Measurements from ENCODE around the gene NBPF3.
"Not testable (repeated sequence)": the region's sequence is repeated elsewhere in the genome, so short reads cannot be mapped to it uniquely, and the experiment has no call there.

Gene NBPF3

GRCh38 chr1:21469581-21469980, 29.6 kb downstream of the NBPF3 start:
- no peaks in the 10 kb centered on the region for H3K4me1 ChIP-seq (ENCODE audit: control insufficient read depth, insufficient read depth, low read length)
- no peak overlapping the region for H3K9ac ChIP-seq (ENCODE audit: low read length)
- H3K36me3 ChIP-seq (ENCODE audit: control insufficient read depth, insufficient read depth, low read length, severe bottlenecking) = peaks cover 27% of the 10 kb centered on the region
- DNase-seq (ENCODE audit: low read depth) = no peak
- no peak overlapping the region for H3K4me3 ChIP-seq (ENCODE audit: low read length)
- H3K9me3 ChIP-seq (ENCODE audit: control insufficient read depth, low read length) = no peaks in the 10 kb centered on the region
- no peaks in the 10 kb centered on the region for H3K27me3 ChIP-seq (replicated peaks; ENCODE audit: control insufficient read depth, insufficient read depth, low read length)

- H3K4me3 ChIP-seq (ENCODE audit: low read length) = no peak overlapping the region
- no peaks in the 10 kb centered on the region for H3K27me3 ChIP-seq (replicated peaks; ENCODE audit: control insufficient read depth, insufficient read depth, low read length)
- peaks cover 30% of the 10 kb centered on the region for H3K36me3 ChIP-seq (ENCODE audit: control insufficient read depth, insufficient read depth, low read length, severe bottlenecking)
- DNase-seq (ENCODE audit: low read depth) = no peak
- H3K9me3 ChIP-seq (ENCODE audit: control insufficient read depth, low read length) = no peaks in the 10 kb centered on the region
- H3K4me1 ChIP-seq (ENCODE audit: control insufficient read depth, insufficient read depth, low read length) = no peaks in the 10 kb centered on the region
- no peak overlapping the region for H3K9ac ChIP-seq (ENCODE audit: low read length)
Observed at GRCh38 chr1:21472861-21473260, 32.9 kb downstream of the NBPF3 start.

- DNase-seq (ENCODE audit: low read depth) = no peak
- no peaks in the 10 kb centered on the region for H3K27me3 ChIP-seq (replicated peaks; ENCODE audit: control insufficient read depth, insufficient read depth, low read length)
- no peak overlapping the region for H3K9ac ChIP-seq (ENCODE audit: low read length)
- peaks cover 35% of the 10 kb centered on the region for H3K36me3 ChIP-seq (ENCODE audit: control insufficient read depth, insufficient read depth, low read length, severe bottlenecking)
- no peaks in the 10 kb centered on the region for H3K4me1 ChIP-seq (ENCODE audit: control insufficient read depth, insufficient read depth, low read length)
- no peaks in the 10 kb centered on the region for H3K9me3 ChIP-seq (ENCODE audit: control insufficient read depth, low read length)
- H3K4me3 ChIP-seq (ENCODE audit: low read length) = no peak overlapping the region
Observed at GRCh38 chr1:21478356-21478755, 38.4 kb downstream of the NBPF3 start.

DNA sequence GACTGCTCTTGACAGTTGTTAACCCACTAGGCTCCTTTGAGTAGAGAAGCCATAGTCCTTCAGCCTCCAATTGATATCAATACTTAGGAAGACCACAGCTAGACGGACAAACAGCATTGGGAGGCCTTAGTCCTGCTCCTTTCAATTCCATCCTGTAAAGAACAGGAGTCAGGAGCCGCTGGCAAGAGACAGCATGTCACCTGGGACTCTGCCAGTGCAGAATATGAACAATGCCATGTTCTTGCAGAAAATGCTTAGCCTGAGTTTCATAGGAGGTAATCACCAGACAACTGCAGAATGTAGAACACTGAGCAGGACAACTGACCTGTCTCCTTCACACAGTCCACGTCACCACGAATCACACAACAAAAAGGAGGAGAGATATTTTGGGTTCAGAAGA, 43.9 kb downstream of the NBPF3 start:
- H3K9me3 ChIP-seq (ENCODE audit: control insufficient read depth, low read length); H3K4me1 ChIP-seq (ENCODE audit: control insufficient read depth, insufficient read depth, low read length); H3K4me3 ChIP-seq (ENCODE audit: low read length); DNase-seq (ENCODE audit: low read depth); H3K36me3 ChIP-seq (ENCODE audit: control insufficient read depth, insufficient read depth, low read length, severe bottlenecking); H3K9ac ChIP-seq (ENCODE audit: low read length); H3K27me3 ChIP-seq (replicated peaks; ENCODE audit: control insufficient read depth, insufficient read depth, low read length): not testable (repeated sequence)

- Histone ChIP-seq H3K27me3 (replicated peaks; ENCODE audit: control insufficient read depth, insufficient read depth, low read length) (peaks cover 19% of the 10 kb centered on the region), H3K36me3 (ENCODE audit: control insufficient read depth, insufficient read depth, low read length, severe bottlenecking) (no peaks in the 10 kb centered on the region), H3K4me3 (ENCODE audit: low read length) (no peak overlapping the region), H3K9me3 (ENCODE audit: control insufficient read depth, low read length) (no peaks in the 10 kb centered on the region), H3K4me1 (ENCODE audit: control insufficient read depth, insufficient read depth, low read length) (peaks cover 8% of the 10 kb centered on the region), H3K9ac (ENCODE audit: low read length) (no peak overlapping the region)
- no peak for DNase-seq (ENCODE audit: low read depth)
Observed at GRCh38 chr1:21489146-21489545, 49.2 kb downstream of the NBPF3 start.

- Histone ChIP-seq H3K9me3 (ENCODE audit: control insufficient read depth, low read length) (no peaks in the 10 kb centered on the region), H3K27me3 (replicated peaks; ENCODE audit: control insufficient read depth, insufficient read depth, low read length) (peaks cover 29% of the 10 kb centered on the region), H3K4me1 (ENCODE audit: control insufficient read depth, insufficient read depth, low read length) (peaks cover 8% of the 10 kb centered on the region), H3K4me3 (ENCODE audit: low read length) (no peak overlapping the region), H3K36me3 (ENCODE audit: control insufficient read depth, insufficient read depth, low read length, severe bottlenecking) (no peaks in the 10 kb centered on the region), H3K9ac (ENCODE audit: low read length) (no peak overlapping the region)
- peak; percentile 79 for DNase-seq (ENCODE audit: low read depth)
Observed at GRCh38 chr1:21490774-21491487, 51.0 kb downstream of the NBPF3 start.

- H3K9ac ChIP-seq (ENCODE audit: low read length) = no peak overlapping the region
- no peaks in the 10 kb centered on the region for H3K36me3 ChIP-seq (ENCODE audit: control insufficient read depth, insufficient read depth, low read length, severe bottlenecking)
- H3K27me3 ChIP-seq (replicated peaks; ENCODE audit: control insufficient read depth, insufficient read depth, low read length) = peaks cover 32% of the 10 kb centered on the region
- no peaks in the 10 kb centered on the region for H3K9me3 ChIP-seq (ENCODE audit: control insufficient read depth, low read length)
- peaks cover 8% of the 10 kb centered on the region for H3K4me1 ChIP-seq (ENCODE audit: control insufficient read depth, insufficient read depth, low read length)
- DNase-seq (ENCODE audit: low read depth) = peak; percentile 66
- no peak overlapping the region for H3K4me3 ChIP-seq (ENCODE audit: low read length)
Observed at GRCh38 chr1:21491488-21492355, 51.8 kb downstream of the NBPF3 start.

DNA sequence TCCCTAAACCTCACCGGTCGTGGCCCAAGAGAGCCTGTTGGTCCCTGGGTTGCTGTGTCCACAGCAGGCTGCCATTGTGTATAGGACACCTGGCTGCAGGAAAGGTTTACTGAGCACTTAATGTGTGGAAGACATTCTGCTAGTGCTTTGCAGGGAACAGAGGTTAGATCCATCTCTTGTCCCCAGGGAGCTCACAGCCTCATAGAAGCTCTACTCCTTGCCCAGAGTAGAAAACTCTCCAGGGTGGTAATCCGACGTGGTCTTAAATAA, 52.4 kb downstream of the NBPF3 start:
- Histone ChIP-seq H3K4me1 (ENCODE audit: control insufficient read depth, insufficient read depth, low read length) (peaks cover 8% of the 10 kb centered on the region), H3K9me3 (ENCODE audit: control insufficient read depth, low read length) (no peaks in the 10 kb centered on the region), H3K9ac (ENCODE audit: low read length) (no peak overlapping the region), H3K27me3 (replicated peaks; ENCODE audit: control insufficient read depth, insufficient read depth, low read length) (peaks cover 37% of the 10 kb centered on the region), H3K36me3 (ENCODE audit: control insufficient read depth, insufficient read depth, low read length, severe bottlenecking) (no peaks in the 10 kb centered on the region), H3K4me3 (ENCODE audit: low read length) (no peak overlapping the region)
- DNase-seq (ENCODE audit: low read depth) = no peak

DNA sequence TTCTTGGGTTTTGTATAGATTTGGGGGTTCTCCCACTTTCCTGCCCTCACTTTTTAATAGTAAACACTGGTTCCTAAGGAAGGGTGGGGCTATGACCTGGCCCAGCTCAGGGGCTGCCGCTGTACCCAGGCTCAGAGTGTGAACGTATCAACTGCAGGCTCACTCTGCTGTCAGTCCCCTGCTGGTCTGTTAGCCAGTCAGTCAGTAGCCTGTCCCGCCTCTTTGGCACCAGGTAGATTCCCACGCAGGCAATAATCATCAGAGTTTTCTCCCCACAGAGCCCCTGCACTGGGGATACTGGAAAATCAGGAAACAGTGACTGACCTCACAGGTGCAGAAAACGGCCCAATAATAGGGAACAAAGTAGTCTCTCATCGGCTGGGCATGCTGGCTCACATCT, 54.3 kb downstream of the NBPF3 start:
- no peak overlapping the region for H3K9ac ChIP-seq (ENCODE audit: low read length)
- no peaks in the 10 kb centered on the region for H3K36me3 ChIP-seq (ENCODE audit: control insufficient read depth, insufficient read depth, low read length, severe bottlenecking)
- H3K4me1 ChIP-seq (ENCODE audit: control insufficient read depth, insufficient read depth, low read length) = peaks cover 8% of the 10 kb centered on the region
- no peak overlapping the region for H3K4me3 ChIP-seq (ENCODE audit: low read length)
- no peak for DNase-seq (ENCODE audit: low read depth)
- H3K27me3 ChIP-seq (replicated peaks; ENCODE audit: control insufficient read depth, insufficient read depth, low read length) = peaks cover 28% of the 10 kb centered on the region
- H3K9me3 ChIP-seq (ENCODE audit: control insufficient read depth, low read length) = peaks cover 3% of the 10 kb centered on the region

DNA sequence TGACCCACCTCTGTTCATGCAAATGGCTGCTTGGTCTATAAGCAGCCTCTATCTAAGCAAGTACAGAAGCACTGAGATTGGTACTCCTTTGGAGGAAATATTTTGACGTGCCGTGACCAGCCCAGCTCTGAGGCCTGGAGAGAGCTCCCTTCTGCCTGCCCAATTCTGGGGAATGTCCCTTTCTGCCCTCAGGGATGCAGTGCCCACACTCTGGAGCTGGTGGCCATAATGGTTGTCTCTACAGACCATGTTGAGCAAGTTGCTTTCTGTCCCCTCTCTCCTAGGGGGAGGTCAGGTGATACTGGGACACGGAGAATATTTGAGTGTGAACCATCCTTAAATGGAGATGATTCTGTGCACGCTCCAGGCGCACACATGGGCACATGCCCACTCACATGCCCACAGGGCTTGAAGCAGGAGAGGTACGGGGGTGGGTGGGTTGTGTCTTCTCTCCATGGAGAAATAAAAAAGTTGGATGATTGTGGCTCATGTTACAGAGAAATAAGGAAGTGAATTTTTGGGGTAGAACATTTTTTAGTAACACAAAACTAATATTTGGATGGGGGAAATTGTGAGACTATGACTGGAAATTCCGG, 55.4 kb downstream of the NBPF3 start:
- H3K9ac ChIP-seq (ENCODE audit: low read length) = no peak overlapping the region
- peaks cover 8% of the 10 kb centered on the region for H3K4me1 ChIP-seq (ENCODE audit: control insufficient read depth, insufficient read depth, low read length)
- H3K9me3 ChIP-seq (ENCODE audit: control insufficient read depth, low read length) = peaks cover 8% of the 10 kb centered on the region
- no peak for DNase-seq (ENCODE audit: low read depth)
- H3K27me3 ChIP-seq (replicated peaks; ENCODE audit: control insufficient read depth, insufficient read depth, low read length) = peaks cover 28% of the 10 kb centered on the region
- no peaks in the 10 kb centered on the region for H3K36me3 ChIP-seq (ENCODE audit: control insufficient read depth, insufficient read depth, low read length, severe bottlenecking)
- no peak overlapping the region for H3K4me3 ChIP-seq (ENCODE audit: low read length)

DNA sequence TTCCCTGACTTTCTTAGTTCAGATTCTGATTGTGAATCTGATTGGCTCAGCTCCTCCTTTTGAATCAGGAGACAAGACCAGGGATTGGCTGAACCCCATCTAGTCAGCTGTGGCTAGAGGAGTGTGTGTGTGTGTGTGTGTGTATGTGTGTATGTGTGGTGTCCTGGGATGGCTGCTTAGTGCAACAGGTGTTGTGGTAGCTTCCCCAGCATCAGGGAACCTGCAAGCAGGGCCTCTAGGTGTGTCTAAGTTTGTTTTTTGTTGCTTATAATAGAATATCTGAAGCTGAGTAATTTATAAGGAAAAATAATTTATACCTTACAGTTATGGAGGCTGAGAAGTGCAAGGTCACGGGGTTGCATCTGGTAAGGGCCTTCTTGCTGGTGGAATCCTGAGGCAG, 56.1 kb downstream of the NBPF3 start:
- Histone ChIP-seq H3K36me3 (ENCODE audit: control insufficient read depth, insufficient read depth, low read length, severe bottlenecking) (no peaks in the 10 kb centered on the region), H3K27me3 (replicated peaks; ENCODE audit: control insufficient read depth, insufficient read depth, low read length) (peaks cover 28% of the 10 kb centered on the region), H3K9me3 (ENCODE audit: control insufficient read depth, low read length) (peaks cover 8% of the 10 kb centered on the region), H3K9ac (ENCODE audit: low read length) (no peak overlapping the region), H3K4me1 (ENCODE audit: control insufficient read depth, insufficient read depth, low read length) (peaks cover 8% of the 10 kb centered on the region), H3K4me3 (ENCODE audit: low read length) (no peak overlapping the region)
- no peak for DNase-seq (ENCODE audit: low read depth)
